HG03469 (cell line): ENCODE data around the gene TMEM94.

Source experiments
- ATAC-seq: cut with Tn5 transposase; IDR thresholded peaks from one replicate; pipeline ENCODE4 v1.9.1; 2021; ENCODE audit warnings: mild to moderate bottlenecking, moderate library complexity, moderate number of reproducible peaks; ENCODE audit not compliant: unreplicated experiment

The TMEM94 gene

DNA sequence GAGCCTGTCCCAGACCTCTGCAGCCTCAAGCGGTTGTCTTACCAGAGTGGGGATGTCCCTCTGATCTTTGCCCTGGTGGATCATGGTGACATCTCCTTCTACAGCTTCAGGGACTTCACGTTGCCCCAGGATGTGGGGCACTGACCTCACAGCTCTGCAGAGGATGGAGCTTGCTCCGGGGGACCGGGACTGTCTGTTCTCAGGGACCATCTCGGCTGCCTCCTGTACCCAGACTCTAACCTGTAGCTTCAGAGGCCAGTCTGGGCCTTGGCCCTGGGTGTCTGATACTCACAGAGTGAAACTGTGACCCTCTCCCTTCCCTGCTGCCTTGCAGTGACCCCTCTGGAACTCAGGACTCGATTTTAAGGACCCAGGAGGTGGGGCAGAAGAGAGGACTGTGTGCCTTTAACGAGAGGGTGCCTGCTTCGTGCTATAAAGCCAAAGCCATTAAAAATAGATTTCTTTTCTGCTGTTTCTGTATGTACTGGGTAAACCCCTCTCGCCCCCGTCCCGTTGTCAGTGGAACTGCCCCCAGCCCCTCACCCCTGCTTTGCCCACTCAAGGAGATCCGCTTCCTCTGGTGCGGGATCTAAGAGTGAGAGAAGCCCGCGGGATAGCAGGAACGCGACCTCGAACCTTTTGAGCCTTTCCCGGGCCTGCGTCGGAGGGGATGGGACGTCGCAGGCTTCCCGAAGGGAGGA lies 68.0 kb downstream of the TMEM94 start:
- no peak for ATAC-seq

DNA sequence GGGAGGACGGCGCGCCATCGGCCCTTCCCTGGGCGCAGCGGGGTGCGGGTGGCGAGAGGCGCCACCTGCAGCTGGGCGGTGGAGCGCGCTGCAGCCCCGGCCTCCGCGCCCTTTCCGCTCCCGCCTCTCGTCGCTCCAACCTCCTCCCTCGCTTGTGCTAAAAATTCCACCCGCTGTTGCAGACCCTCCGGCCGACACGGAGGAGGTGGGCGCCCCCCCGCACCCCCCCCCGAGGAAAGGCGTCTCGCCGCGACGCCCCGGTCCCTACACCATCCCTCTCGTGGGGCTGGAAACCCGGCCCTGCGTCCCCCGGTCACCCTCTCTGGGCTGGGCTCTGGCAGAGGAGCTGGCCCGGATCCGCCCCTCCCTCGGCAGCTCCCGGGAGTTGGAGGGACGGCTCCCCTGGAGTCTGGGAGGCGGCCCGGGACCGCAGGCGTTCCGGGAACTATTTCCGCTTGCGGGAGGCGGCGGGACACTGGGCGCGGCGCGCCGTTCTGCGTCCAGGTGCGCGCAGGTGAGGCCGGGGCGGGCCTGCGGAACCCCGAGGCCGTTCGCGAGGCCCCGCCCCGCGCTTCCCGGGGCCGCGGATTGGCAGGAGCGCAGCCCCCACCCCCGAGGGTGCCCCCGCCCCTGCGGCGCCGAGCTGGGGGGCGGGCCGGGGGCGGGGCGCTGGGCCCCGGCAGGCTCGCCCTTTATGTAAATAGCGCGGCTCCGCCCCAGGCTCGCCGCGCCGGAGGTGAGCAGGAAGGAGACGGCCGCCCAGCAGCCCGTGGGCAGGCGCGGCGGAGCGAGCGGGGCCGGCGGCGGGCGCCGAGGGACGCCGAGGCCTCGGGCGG lies 68.8 kb downstream of the TMEM94 start, which contains the start of gene LLGL2:
TSS of gene LLGL2 (plus strand) at position 728 of the 836 bp plus-strand sequence. CDS start 17,730 bp downstream, outside the sequence.
- ATAC-seq = peak; percentile 76

DNA sequence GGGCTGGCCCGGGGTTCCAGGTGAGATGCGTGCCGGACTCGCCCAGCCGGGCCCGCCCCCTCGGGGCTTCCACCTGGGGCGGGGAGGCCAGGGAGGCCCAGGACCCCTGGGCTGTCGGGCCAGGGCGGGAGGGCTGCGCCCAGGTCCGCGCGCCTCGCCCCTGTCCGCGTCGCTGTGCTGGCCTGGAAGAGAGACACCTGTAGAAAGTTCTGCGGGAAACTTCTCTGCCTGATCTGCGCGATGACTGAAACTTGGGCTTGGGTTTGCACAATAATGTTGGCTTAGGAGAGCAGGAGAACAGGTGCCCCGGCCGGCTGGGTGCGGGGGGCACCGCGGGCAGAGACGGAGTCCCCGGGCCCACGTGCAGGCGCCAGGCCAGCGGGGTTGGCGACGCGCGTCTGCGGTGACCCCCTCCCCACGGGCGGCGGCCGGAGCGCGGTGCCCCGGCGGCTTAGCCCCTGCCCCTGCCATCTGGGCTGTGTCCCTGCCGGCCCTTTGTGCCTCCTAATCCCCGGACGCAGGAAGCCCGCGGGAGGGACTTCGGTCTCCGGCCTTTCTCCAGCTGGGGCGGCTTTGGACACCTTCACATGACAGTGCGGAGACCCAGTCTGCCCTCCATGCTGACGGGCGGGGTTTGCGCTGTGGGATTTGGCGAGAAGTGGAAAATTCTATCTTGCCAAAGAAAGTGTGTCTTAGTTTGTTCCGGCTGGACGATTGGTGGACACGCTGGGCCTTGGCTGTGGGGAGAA lies 69.5 kb downstream of the TMEM94 start:
- no peak for ATAC-seq

DNA sequence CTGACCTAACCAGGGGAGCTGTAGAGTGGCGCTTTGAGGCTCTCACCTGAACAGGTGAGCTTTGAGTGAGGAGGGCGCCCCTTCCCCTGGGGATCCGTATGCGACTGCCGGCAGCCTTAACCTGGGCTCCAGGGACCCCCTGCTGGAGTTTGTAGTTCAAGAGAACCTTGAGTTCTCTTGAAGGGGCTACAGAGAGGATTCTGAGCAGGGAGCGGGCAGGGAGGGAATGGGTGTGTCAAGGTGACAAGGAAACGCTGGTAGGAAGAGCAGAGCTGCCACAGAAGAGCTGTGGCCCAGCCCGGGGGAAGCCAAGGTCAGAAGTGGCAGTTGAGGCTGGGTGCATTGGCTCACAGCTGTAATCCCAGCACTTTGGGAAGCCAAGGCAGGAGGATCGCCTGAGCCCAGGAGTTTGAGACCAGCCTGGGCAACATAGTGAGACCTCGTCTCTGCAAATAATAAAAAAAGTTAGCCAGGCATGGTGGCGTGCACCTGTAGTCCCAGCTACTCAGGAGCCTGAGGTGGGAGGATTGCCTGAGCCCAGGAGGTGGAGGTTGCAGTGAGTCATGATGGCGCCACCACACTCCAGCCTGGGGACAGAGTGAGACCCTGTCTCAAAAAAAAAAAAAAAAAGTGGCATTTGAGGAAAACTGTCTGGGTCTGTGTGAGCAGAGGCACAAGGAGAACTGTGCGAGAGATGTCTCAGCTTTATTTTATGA lies 70.3 kb downstream of the TMEM94 start:
- ATAC-seq = no peak

DNA sequence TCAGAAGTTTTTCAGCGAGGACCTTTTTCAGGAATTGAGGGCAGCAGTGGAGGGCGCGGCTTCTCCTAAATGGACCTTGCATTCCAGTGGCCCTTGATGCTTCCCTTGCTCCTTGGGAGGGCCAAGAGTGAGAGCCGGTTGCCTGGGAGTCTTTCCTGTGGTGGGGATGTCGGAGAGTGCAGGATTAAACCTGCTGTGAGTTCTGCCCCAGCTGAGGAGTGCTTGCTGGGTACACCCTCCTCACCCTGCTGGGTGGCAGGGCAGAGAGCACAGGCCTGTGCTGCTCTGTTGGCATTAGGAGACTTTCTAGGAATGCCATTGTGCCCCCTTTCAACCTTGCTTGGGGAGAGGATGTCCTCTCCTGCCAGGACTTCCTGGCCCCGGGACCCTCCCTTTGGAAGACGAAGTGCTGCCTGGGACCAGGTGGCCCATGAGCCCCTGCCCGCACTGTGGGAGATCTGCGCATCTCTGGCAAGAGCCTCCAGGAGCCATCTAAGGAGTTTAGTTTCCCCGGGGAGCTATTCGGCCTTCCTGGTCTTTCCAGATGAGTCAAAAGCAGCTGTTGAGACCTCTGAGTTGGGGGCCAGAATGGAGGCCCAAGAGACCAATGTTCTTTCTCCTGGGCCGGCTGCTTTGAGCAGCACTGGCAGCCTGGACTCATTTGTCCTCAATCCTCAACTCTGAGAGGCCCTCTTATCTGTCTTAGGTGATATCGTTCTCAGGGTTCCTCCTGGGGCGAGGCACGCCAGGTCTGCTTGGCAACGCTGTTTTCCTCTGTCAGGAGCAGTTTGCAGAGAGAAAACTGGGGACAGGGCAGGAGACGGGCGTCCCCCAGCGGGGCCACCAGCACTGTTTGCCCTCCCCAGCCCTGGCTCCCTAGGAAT lies 74.6 kb downstream of the TMEM94 start:
- ATAC-seq = no peak

DNA sequence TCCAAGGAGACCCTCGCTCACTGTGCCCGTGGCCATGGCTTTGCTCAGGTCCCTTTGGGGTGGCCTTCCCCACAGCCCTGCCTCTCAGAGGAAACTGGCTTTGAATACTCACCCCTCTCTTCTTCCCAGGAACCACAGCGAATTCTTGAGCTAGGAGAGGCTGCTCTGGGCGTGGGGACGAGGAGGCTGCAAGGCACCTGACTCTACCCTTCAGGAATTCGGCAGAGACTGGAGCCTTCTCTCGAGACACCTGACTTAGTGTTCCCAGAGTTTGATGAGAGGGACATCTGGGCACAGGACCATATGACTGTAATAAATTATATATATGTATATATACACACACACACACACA lies 75.3 kb downstream of the TMEM94 start:
- no peak for ATAC-seq

DNA sequence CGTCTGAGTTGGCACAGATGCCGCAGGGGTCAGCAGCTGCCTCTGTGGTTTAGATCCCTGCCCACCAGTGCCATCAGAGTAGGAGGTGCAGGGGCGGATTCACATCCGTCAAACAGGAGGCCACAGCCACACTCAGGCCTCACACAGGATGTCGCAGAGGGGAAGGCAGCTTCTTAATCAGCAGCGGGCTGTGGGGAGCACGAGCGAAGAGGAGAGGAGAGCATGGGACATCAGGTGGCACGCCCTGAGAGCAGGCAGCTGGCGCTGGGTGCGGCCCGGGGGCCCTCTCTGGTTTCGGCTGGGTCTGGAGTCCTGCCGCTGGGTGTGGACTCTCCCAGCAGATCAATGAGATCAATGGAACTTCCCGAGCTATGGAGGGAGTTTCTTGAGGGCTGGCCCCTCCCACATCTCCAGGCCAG lies 78.7 kb downstream of the TMEM94 start:
- no peak for ATAC-seq

DNA sequence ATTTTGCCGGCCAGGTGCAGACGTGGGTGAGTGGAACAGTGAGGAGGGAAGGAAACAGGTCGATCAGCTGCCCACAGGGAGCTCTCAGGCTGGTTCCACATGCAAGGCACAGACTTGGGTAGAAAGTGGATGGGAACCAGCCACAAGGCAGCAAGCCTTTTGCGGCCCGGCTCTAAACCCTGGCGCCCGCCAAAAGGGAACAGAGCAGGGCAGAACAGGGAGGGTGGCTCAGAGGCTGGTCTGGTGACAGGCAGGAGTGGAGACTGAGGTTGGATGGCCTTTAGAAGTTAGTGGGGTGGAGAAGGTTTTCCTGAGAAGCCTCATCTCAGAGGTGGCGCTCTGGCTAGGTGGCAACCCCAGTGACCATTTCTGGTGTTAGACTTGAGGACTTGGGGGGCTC lies 79.4 kb downstream of the TMEM94 start:
- ATAC-seq = no peak

DNA sequence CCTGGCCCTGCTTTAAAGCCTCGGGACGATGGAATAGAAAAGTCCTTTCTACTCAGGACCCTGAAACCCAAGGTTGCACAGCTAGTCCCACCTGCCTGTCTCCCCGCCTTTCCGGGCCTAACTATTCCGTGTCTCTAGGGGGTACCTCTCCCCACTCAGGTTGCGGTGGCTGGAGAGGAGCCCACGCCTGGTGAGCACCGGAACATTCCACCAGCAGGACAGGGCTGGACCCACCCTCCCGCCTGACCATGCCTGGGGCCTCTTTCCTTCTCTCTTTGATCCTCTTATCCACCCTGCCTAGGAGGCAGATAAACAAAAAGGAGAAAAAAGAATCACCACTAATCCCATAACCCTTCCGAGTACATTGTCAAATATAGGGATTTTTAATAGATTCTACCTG lies 79.9 kb downstream of the TMEM94 start:
- ATAC-seq = no peak

DNA sequence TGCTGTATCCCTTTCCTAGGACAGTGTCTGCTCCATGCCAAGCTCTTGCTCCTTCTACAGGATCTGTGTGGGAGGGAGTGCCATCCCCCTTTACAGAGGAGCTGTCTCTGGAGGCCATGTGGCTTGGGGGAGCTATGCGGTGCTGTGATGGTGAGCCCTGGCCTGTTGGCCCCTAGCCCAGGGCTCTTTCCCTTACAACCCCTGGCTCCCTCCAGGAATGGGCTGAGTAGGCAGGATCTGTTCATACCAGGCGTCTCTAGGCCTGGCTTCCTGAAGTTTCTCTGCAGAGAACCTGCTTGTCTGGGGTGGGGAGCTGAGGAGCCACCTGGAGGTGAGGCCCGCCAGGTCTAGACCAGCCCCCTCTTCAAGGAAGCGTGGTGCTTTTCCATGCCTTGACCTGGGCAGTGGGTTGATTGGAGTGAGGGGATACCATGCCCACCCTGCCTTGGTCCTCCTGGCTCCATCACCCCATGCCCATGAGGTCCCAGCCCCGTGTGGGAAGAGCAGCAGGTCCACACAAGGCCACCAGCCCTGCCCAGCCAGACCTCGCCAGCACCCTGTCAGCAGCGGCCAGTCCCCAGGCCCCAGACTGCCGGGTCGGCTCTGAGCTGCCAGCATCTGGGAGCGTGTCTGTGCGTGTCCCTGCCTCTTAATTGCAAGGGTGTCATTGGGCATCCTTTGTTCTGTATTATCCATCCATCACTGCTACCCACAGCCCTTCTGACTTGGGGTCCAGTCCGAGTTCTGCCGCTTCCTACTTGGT lies 83.7 kb downstream of the TMEM94 start:
- no peak for ATAC-seq

DNA sequence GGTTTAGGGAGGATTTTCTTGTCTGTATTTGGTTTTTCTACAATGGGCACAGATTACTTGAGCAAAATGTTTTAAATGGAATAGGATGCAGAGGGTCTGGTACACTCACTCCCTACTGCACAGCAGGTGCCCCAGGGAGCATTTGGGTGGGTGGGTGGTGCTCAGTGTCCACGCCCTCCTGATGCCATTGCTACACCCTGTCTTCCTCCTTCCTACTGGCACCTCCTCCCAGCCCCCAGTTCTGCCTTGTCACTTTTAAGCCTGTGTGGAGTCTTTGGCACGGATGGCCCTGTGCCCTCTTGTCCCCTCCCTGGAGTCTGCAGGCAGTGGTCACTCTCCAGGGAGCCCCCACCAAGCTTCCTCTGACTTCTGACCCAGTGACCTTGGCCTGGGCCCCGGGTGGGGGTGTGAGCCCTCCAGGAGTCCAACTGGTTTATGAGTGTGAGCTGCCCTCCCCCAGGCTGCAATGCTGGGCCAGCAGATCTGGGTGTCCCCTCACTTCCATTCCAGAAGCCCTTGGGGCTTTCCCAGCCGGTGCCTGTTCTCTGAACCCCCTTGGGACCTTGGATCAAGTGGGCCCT lies 84.6 kb downstream of the TMEM94 start:
- no peak for ATAC-seq

DNA sequence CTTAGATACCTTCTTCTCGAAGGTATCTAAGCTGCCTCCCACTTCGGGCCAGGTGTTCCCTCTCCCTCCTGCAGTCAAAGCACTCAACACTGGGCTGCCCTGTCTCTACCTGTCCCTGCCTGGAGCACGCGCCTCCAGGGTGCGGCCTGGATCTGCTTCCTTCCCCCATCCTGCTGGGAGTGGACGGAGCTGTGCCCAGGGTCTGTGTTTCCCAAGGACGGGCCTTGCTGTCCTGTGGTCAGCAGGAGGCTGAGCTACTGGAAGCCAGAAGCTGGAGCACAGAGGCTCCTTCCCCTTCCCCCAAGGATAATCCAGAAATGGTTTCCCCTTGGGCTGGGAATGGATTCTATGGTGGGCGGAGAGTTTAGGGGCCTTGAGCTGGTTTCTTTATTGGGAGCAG lies 85.8 kb downstream of the TMEM94 start:
- ATAC-seq = no peak

DNA sequence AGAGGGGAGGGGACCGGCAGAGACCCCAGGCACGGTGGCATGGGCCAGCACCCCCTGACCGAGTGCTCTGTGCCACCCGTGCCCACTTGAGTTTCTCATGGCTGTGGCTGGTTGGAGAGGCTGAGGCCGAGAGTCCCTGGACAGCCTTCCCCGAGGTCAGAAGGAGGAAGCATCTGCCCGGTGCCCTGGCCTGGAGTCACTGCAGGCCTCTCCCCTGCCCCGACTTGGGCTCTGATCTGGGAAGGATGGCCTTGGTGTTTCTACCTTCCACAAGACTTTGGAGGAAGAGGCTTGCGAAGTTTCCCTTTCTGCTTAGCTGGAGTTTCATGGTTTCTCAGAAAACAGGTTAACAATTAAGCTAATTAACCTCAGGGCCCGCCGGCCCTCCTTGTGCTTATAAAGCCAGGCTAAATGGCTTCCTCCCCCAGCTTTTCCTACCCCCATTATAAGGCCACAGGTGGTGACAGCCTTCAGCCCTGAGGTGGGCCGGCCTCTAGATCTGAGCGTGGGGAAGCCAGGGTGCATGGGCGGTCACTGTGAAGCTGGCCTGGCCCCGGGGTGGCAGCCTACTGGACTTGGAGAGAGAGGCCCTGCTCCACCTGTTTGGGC lies 86.4 kb downstream of the TMEM94 start:
- no peak for ATAC-seq

DNA sequence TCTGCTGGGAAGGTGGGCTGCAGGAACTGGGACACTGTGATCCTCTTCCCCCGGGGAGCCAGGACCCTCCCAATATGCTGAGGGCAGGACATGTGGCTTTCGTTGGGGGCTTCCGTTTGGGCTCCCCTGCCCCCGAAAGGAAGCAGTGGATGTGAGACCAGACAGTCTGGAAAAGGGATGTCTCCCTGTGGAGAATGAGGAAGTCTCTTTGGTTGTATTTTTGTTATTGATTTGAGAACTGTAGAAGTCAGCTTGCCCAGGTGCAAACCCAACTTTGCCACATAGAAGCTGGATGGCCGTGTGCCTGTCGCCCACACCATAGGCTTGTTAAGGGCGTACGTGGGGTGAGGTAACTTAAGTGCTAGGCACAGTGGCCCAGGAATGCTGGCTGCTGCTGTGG lies 87.8 kb downstream of the TMEM94 start:
- ATAC-seq = no peak

DNA sequence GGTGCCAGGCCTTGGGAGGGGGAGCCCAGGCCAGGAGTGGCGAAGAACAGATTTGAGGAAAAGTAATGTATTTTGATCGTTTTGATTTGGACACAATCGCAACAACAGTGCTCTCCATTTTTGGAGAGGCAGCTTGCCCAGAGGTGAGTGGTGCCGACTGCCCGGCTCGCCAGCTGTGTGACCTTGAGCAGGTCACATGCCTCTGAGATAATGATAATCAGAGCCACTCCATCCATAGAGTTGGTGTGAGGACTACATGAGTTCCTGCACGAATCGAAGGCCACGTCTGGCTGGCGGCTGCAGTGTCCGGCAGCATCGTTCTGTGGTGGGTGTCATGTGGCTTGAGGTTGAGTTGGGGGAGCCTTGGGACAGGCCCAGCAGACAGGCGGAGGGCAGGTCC lies 89.7 kb downstream of the TMEM94 start:
- ATAC-seq = no peak

DNA sequence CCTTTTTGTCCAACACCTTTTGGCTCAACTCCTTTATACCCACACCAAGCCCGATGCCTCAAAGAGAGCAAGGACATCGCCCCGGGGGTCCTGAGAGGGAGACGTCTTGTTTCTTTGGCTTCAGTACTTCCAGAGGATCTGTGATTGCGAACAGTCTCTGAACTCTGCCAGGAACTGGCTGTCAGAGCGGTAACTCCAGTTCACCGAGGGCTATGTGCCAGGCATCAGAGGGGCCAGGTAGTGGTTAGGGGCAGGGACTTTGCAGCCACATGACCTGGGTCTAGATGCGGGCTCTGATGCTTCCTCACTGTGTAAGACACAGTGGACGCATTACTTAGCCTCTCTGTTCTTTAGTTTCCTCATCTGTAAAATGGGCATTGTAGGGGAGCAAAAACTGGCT lies 90.7 kb downstream of the TMEM94 start:
- no peak for ATAC-seq

DNA sequence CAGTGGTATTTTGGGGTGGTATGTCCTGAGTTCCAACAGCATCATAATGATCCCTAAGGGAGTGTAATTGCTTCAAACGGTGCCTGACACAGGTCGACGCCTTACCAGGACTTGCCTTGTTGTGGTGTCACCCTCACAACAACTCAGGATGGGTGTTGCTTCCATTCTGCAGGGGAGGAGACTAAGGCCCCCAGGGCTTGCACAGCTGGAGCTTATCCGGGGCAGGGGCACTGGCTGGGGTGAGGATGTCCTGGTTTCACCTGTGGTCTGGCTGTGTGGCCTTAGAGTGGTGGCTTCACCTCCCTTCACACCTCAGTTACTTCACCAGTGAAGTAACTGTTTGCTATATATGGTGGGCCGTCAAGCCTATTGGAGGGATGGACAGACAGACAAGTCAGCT lies 92.4 kb downstream of the TMEM94 start:
- ATAC-seq = no peak
